GM23338 (cell line): ENCODE results near the gene SNRPA1.

Experiments
- CREB1 ChIP-seq: fragments of 250-450 bp; sonication (Bioruptor Pico); IDR thresholded peaks from 2 replicates; pipeline ENCODE4 v1.5.0; 2020; ENCODE audit warnings: low read depth, mild to moderate bottlenecking, moderate library complexity
- CTCF ChIP-seq, 2 experiments: fragments of 200-600 bp in 1 of 2; sonication (generic) in 1 of 2; conservative IDR thresholded peaks; 2 replicates each; pipeline versions ENCODE4 v1.5.1 to v1.6.1; 2016 to 2017; ENCODE audit warnings: antibody characterized with exemption in 2 of 2, low read depth in 2 of 2, mild to moderate bottlenecking in 2 of 2, moderate library complexity in 1 of 2
- ETS1 ChIP-seq: IDR thresholded peaks from 2 replicates; pipeline ENCODE4 v1.6.1; 2016; ENCODE audit warnings: antibody characterized with exemption
- EZH2 ChIP-seq: fragments of 200-600 bp; sonication (generic); IDR thresholded peaks from one replicate; pipeline ENCODE4 v1.8.0; 2017; ENCODE audit warnings: antibody characterized with exemption, mild to moderate bottlenecking, low read depth; ENCODE audit not compliant: unreplicated experiment
- EZH2phosphoT487 ChIP-seq: fragments of 200-600 bp; sonication (generic); IDR thresholded peaks from one replicate; pipeline ENCODE4 v1.8.1; 2018; ENCODE audit warnings: antibody characterized with exemption; ENCODE audit not compliant: unreplicated experiment
- POLR2AphosphoS5 ChIP-seq: IDR thresholded peaks from 2 replicates; pipeline ENCODE4 v1.6.1; 2016; ENCODE audit warnings: antibody characterized with exemption, low read depth
- REST ChIP-seq: IDR thresholded peaks from one replicate; pipeline ENCODE4 v1.6.1; 2018; ENCODE audit warnings: antibody characterized with exemption; ENCODE audit not compliant: unreplicated experiment
- ZNF114 ChIP-seq: fragments of 250-450 bp; sonication (Bioruptor Pico); IDR thresholded peaks from 2 replicates; pipeline ENCODE4 v1.5.0; 2020; ENCODE audit warnings: mild to moderate bottlenecking, moderate library complexity

GRCh38 chr15:101324524-101325177 lies 29.6 kb upstream of the SNRPA1 start:
- TF ChIP-seq CTCF (conservative IDR thresholded peaks at IDR 0.05; ENCODE audit: low read depth in 2 of 2) = no peak
- no peak for TF ChIP-seq EZH2phosphoT487
- no peak for TF ChIP-seq EZH2
- TF ChIP-seq POLR2AphosphoS5 = no peak
- no peak for TF ChIP-seq ETS1
- TF ChIP-seq REST = no peak
- no peak for TF ChIP-seq ZNF114 (CRISPR knock-in tag)
- no peak for TF ChIP-seq CREB1 (CRISPR knock-in tag)
